B cell (primary cell): ENCODE measurements around the gene CORO2B. TPM values are rescaled to one million over a fixed set of nuclear protein-coding genes. Genes with fewer than 3 reads are reported as not detected.
A peak's percentile ranks its signal among the peaks of the same experiment; 100 is the strongest.

Experiments used
- ATAC-seq: fragments of 200-7000 bp; cut with Tn5 transposase; one replicate; pipeline ENCODE4 v1.10.0; 2021; ENCODE audit warnings: low read depth, mild to moderate bottlenecking, moderate number of reproducible peaks, moderate library complexity
- CTCF ChIA-PET: fragments of 350-600 bp; sonication (Branson Sonifier 250); formaldehyde crosslinking; loops from one replicate; lab custom pipeline; 2021; ENCODE audit warnings: antibody characterized with exemption, inconsistent platforms; lab: Charles Lee
- POLR2A ChIA-PET: fragments of 350-600 bp; sonication (Branson Sonifier 250); formaldehyde crosslinking; loops from one replicate; lab custom pipeline; 2021; ENCODE audit warnings: antibody characterized with exemption; lab: Charles Lee
- DNase-seq: peaks from one replicate; pipeline ENCODE4 v3.0.0; 2013
- H2AFZ ChIP-seq: 2 replicates; pipeline ENCODE4 v1.6.1; 2012; ENCODE audit warnings: mild to moderate bottlenecking, low read depth, low read length; ENCODE audit not compliant: insufficient read depth, poor library complexity, severe bottlenecking
- H3K27ac ChIP-seq, 2 donors: 1 replicate in 1 of 2; 2 replicates in 1 of 2; pipeline ENCODE4 v1.5.1; 2012 to 2013; ENCODE audit warnings: low read length in 2 of 2, mild to moderate bottlenecking in 2 of 2, moderate library complexity in 1 of 2
- H3K27me3 ChIP-seq, 4 experiments: fragments of 200-600 bp in 1 of 4; sonication (generic) in 1 of 4; replicated peaks in 1 of 4; 1 replicate in 2 of 4; 2 replicates in 2 of 4; pipeline versions ENCODE4 v1.6.1 to v1.7.0; 2013 to 2016; ENCODE audit warnings: low read length in 3 of 4, mild to moderate bottlenecking in 2 of 4, mixed read lengths in 1 of 4, moderate library complexity in 1 of 4; ENCODE audit not compliant: insufficient read depth in 4 of 4, control insufficient read depth in 3 of 4; ENCODE audit errors: control extremely low read depth in 1 of 4
- H3K36me3 ChIP-seq, 2 experiments: replicated peaks in 1 of 2; 1 replicate in 1 of 2; 2 replicates in 1 of 2; pipeline versions ENCODE4 v1.6.1 to v1.7.1; 2013; ENCODE audit warnings: low read length in 1 of 2; ENCODE audit not compliant: insufficient read depth in 2 of 2, control insufficient read depth in 1 of 2; ENCODE audit errors: control extremely low read depth in 1 of 2, extremely low read depth in 1 of 2
- H3K4me1 ChIP-seq, 2 donors: fragments of 200-600 bp in 1 of 2; sonication (generic) in 1 of 2; 1 replicate in 1 of 2; 2 replicates in 1 of 2; pipeline versions ENCODE4 v1.5.1 to v1.6.1; 2013 to 2017; ENCODE audit warnings: low read length in 2 of 2; ENCODE audit not compliant: control insufficient read depth in 2 of 2, insufficient read depth in 2 of 2
- H3K4me2 ChIP-seq: replicated peaks from 2 replicates; pipeline ENCODE3; 2012; ENCODE audit warnings: mild to moderate bottlenecking, low read depth, low read length; ENCODE audit not compliant: poor library complexity, severe bottlenecking
- H3K4me3 ChIP-seq, 5 experiments: fragments of 200-600 bp in 1 of 5; sonication (generic) in 1 of 5; 1 replicate in 3 of 5; 2 replicates in 2 of 5; pipeline versions ENCODE4 v1.5.1 to v1.7.0; 2011 to 2016; ENCODE audit warnings: low read length in 4 of 5, mild to moderate bottlenecking in 4 of 5, low read depth in 2 of 5, control low read depth in 1 of 5, moderate library complexity in 1 of 5; ENCODE audit not compliant: insufficient read depth in 1 of 5; ENCODE audit errors: control extremely low read depth in 1 of 5, extremely low read depth in 1 of 5
- H3K79me2 ChIP-seq: fragments of 200-600 bp; sonication (generic); one replicate; pipeline ENCODE4 v1.6.0; 2016; ENCODE audit warnings: low read length; ENCODE audit not compliant: control insufficient read depth, insufficient read depth
- H3K9ac ChIP-seq: fragments of 200-600 bp; sonication (generic); 2 replicates; pipeline ENCODE4 v1.6.1; 2017; ENCODE audit warnings: mild to moderate bottlenecking, low read length, moderate library complexity
- H3K9me3 ChIP-seq, 3 donors: one replicate each; pipeline versions ENCODE4 v1.6.1 to v1.7.1; 2013; ENCODE audit warnings: low read length in 2 of 3; ENCODE audit not compliant: control insufficient read depth in 2 of 3, insufficient read depth in 1 of 3; ENCODE audit errors: control extremely low read depth in 1 of 3
- H4K20me1 ChIP-seq: 2 replicates; pipeline ENCODE4 v1.6.0; 2012; ENCODE audit warnings: mild to moderate bottlenecking, low read length; ENCODE audit not compliant: insufficient read depth, control insufficient read depth, poor library complexity, severe bottlenecking
- H3K27ac Mint-ChIP-seq: one replicate; pipeline ENCODE4 v1.8.0; 2021; ENCODE audit warnings: mixed read lengths
- H3K27me3 Mint-ChIP-seq: one replicate; pipeline ENCODE4 v1.8.0; 2021; ENCODE audit warnings: mixed read lengths
- H3K4me1 Mint-ChIP-seq: one replicate; pipeline ENCODE4 v1.8.0; 2021; ENCODE audit warnings: mixed read lengths
- H3K4me3 Mint-ChIP-seq: one replicate; pipeline ENCODE4 v1.8.0; 2021; ENCODE audit warnings: mixed read lengths
- H3K9me3 Mint-ChIP-seq: one replicate; pipeline ENCODE4 v1.8.0; 2022; ENCODE audit warnings: mixed read lengths; ENCODE audit not compliant: insufficient read depth
- EZH2 ChIP-seq: IDR thresholded peaks from 2 replicates; pipeline ENCODE4 v1.6.1; 2012; ENCODE audit warnings: borderline replicate concordance, low read depth, mild to moderate bottlenecking, moderate library complexity, low read length; ENCODE audit not compliant: insufficient read depth, poor library complexity, severe bottlenecking
- WGBS: methylation state at CpG from one replicate; pipeline ENCODE4 v1.1.5; 2013; ENCODE audit warnings: missing lambda C conversion rate; ENCODE audit not compliant: insufficient coverage; 5-methylcytosine and 5-hydroxymethylcytosine counted together
- intact Hi-C: fragments of 100-400 bp; cut with micrococcal nuclease; formaldehyde crosslinking; loops from one replicate; pipeline ENCODE4 v1.10.0; 2022
- polyA plus RNA-seq: library from polyadenylated mRNA; depleted of rRNA; stranded (reverse); fragments of >200 nt; gene quantifications from 2 replicates; pipeline ENCODE4 v1.2.3, GENCODE V29; 2012
- total RNA-seq, 2 donors: library from RNA; stranded (reverse); fragments of 120-200 nt in 1 of 2; gene quantifications; 1 replicate in 1 of 2; 2 replicates in 1 of 2; pipeline versions ENCODE4 v1.2.3 to v1.2.4, GENCODE V29; 2013 to 2022
- TF ChIP-seq, protein P1 (sequence below): fragments of 200-600 bp; IDR thresholded peaks from one replicate; pipeline ENCODE4 v1.8.0; 2022; ENCODE audit warnings: antibody characterized with exemption, mild to moderate bottlenecking

Gene CORO2B
- total and polyA plus RNA-seq, 2 donors (not counting 1 experiment from before 2014, with no cell fraction given), result 9.5 to 11.3 TPM

DNA sequence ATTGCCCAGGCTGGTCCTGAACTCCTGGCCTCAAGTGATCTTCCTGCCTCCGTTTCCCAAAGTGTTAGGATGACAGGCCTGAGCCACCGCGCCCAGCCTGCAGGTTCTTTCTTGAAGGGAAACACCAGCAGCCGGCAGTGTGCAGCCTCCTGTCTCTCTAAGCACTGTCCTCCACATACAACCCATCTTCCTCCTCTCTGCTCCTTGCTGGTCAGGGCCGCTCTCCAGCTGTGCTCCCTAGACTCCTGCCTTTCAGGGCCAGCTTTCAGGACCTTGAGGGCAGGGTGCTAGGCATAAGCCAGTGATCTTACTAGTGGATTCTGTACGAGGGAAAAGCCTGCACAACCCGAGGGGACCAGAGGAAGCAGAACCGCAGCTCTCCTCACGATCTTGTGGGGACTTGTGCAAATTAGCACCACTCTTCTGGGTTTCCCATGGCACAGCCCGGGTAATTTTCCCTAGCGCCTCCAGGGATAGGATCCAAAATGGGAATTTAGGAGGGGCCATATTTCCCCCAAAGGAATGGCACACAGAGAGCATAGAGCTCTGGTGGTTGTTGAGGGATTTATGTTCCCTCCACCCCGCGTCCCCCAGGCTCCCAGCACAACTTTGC lies 18.2 kb upstream of the CORO2B start:
- WGBS, result 89% methylated on average over 7 of the region's 13 CpGs
- Histone ChIP-seq H3K36me3 (no peaks in the 10 kb centered on the region), H3K9ac (no peak overlapping the region), H2AFZ (no peak overlapping the region), H3K27ac (no peak overlapping the region), H3K27me3 (peaks cover 0 to 28% (median 6%) of the 10 kb centered on the region in 4 experiments), H3K79me2 (no peaks in the 10 kb centered on the region), H3K9me3 (no peaks in the 10 kb centered on the region), H3K4me3 (no peak overlapping the region), H3K4me1 (peaks cover 25 to 34% of the 10 kb centered on the region in 2 donors), H3K4me2 (peak overlapping the region; percentile 79), H4K20me1 (no peaks in the 10 kb centered on the region)
- POLR2A ChIA-PET, result interaction anchor here (1.4 kb wide), 1 partner anchor 71 kb away, joined by 3 read pairs; no protein-coding TSS in a partner anchor
- intact Hi-C loops, result no loop called here
- H3K27me3 Mint-ChIP-seq, result peaks cover 40% of the 10 kb centered on the region
- H3K4me1 Mint-ChIP-seq, result peaks cover 23% of the 10 kb centered on the region
- ATAC-seq (no peak), DNase-seq (no peak)
- peak overlapping the region; percentile 91 for H3K4me3 Mint-ChIP-seq
- H3K9me3 Mint-ChIP-seq, result no peaks in the 10 kb centered on the region
- no peak overlapping the region for H3K27ac Mint-ChIP-seq
- CTCF ChIA-PET, result interaction anchor here (0.7 to 5.9 kb wide), 17 partner anchors 8 to 364 kb away, joined by 3 to 178 read pairs (median 14); no protein-coding TSS in a partner anchor
- TF ChIP-seq, protein P1, sequence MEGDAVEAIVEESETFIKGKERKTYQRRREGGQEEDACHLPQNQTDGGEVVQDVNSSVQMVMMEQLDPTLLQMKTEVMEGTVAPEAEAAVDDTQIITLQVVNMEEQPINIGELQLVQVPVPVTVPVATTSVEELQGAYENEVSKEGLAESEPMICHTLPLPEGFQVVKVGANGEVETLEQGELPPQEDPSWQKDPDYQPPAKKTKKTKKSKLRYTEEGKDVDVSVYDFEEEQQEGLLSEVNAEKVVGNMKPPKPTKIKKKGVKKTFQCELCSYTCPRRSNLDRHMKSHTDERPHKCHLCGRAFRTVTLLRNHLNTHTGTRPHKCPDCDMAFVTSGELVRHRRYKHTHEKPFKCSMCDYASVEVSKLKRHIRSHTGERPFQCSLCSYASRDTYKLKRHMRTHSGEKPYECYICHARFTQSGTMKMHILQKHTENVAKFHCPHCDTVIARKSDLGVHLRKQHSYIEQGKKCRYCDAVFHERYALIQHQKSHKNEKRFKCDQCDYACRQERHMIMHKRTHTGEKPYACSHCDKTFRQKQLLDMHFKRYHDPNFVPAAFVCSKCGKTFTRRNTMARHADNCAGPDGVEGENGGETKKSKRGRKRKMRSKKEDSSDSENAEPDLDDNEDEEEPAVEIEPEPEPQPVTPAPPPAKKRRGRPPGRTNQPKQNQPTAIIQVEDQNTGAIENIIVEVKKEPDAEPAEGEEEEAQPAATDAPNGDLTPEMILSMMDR, result no peak
- no peak for TF ChIP-seq EZH2

DNA sequence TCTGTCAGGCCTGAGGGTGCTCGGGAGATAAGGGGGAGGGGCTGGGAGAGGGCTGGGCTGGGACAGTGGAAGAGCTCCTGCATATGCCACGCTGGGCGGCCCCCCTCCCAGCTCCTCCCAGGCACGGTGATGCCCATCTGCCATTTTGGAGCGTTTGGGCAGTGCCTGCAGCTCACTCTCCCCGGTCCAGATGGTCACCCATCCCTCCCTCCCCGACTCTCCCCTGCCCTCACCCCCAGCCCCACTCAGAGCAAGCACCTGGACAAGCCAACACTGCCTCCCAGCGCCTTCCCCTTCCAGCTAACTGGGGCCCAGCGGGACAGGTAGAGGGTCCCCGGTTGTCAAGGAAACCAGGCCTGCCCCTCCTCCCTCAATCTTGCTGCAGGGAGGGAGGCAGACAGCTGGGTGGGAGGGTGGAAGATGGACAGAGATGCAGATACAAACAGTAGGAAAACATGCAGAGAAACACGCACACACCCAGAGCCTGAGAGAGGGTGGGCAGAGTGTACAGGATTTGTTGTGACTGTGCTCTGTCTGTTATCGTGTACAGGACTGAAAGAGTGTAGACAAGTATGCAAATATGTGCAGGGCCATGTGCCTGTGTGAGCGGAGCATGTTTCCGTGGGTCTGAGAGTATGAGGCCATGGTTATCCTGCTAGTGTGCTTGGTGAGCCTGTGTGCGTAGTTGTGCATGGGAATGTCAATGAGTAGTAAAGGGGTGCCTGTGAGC lies 17.5 kb upstream of the CORO2B start:
- H2AFZ ChIP-seq, result no peak overlapping the region
- H3K4me1 Mint-ChIP-seq, result peaks cover 23% of the 10 kb centered on the region
- no peaks in the 10 kb centered on the region for H3K9me3 Mint-ChIP-seq
- no peaks in the 10 kb centered on the region for H3K9me3 ChIP-seq
- peak overlapping the region; percentile 79 for H3K4me2 ChIP-seq
- no peak overlapping the region for H3K27ac ChIP-seq
- DNase-seq, result no peak
- H3K36me3 ChIP-seq, result no peaks in the 10 kb centered on the region
- POLR2A ChIA-PET, result no interaction called here
- H3K9ac ChIP-seq, result no peak overlapping the region
- 72% methylated on average over 11 of the region's 15 CpGs for WGBS
- no peak overlapping the region for H3K4me3 Mint-ChIP-seq
- no peak overlapping the region for H3K27ac Mint-ChIP-seq
- no peak for ATAC-seq
- CTCF ChIA-PET, result interaction anchor here (0.7 to 5.9 kb wide), 14 partner anchors 11 to 364 kb away, joined by 3 to 178 read pairs (median 18); no protein-coding TSS in a partner anchor
- peaks cover 25 to 34% of the 10 kb centered on the region in 2 donors for H3K4me1 ChIP-seq
- peaks cover 34% of the 10 kb centered on the region for H3K27me3 Mint-ChIP-seq
- H3K79me2 ChIP-seq, result no peaks in the 10 kb centered on the region
- H3K27me3 ChIP-seq, result peaks cover 0 to 28% (median 6%) of the 10 kb centered on the region in 4 experiments
- intact Hi-C loops, result no loop called here
- TF ChIP-seq, protein P1, result no peak
- TF ChIP-seq EZH2, result no peak
- no peaks in the 10 kb centered on the region for H4K20me1 ChIP-seq
- no peak overlapping the region for H3K4me3 ChIP-seq
